HG03064 (cell line): Measurements from ENCODE around the gene KIF5A.
"Not testable (repeated sequence)": the region's sequence is repeated elsewhere in the genome, so short reads cannot be mapped to it uniquely, and the experiment has no call there.

Experiments
- ATAC-seq: cut with Tn5 transposase; IDR thresholded peaks from one replicate; pipeline ENCODE4 v1.9.1; 2021; ENCODE audit warnings: low read depth; ENCODE audit not compliant: unreplicated experiment

Gene KIF5A

GRCh38 chr12:57579677-57580465, 30.0 kb downstream of the KIF5A start:
- no peak for ATAC-seq

DNA sequence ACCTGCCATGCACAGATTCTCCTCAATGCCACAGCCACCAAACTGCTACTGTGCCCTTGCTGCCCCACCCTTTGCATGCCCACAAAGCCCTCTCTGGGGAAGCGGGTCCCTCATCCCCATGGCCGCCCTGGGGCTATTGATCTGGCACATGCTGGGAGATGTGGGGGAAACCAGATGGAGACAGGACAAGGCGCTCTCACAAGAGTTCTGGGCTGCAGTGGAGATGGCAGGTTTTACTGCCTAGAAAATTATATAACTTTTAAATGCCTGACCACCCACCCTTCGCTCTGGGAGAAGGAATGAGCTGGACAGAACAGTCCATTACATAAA, 30.6 kb downstream of the KIF5A start:
- no peak for ATAC-seq

DNA sequence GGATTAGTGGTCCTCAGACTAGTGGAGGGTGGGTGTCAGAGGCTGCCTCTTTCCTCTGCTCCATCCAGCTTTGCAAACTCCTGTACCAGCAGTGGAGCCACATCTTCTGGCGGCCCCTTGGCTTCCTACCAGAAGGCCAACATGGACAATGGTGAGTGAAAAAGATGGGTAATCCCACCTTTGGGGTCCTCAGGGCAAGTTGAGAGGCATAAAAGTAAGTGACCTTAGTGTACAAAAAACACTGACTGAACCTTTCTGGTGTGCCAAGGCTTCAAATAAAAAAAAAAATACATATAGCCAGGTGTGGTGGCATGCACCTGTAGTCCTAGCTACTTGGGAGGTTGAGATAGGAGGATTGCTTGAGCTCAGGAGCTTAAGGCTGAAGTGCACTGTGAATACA, 32.0 kb downstream of the KIF5A start:
- ATAC-seq = no peak

GRCh38 chr12:57582440-57582839, 32.6 kb downstream of the KIF5A start:
- ATAC-seq = no peak

GRCh38 chr12:57583008-57583831, 33.4 kb downstream of the KIF5A start:
- ATAC-seq = peak; percentile 90

DNA sequence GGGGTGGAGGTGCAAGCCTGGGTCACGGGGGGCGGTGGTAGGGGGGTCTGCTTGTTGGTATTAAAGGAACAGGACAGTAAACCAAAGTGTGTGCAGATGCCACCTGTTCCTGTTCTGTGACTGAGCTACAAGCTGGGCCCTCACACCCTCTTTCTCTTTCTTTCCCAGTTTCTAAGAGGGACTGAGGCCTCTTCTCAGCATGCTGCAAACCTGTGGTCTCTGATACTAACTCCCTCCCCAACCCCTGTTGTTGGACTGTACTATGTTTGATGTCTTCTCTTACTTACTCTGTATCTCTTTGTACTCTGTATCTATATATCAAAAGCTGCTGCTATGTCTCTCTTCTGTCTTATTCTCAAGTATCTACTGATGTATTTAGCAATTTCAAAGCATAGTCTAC, 34.2 kb downstream of the KIF5A start:
- ATAC-seq = no peak

DNA sequence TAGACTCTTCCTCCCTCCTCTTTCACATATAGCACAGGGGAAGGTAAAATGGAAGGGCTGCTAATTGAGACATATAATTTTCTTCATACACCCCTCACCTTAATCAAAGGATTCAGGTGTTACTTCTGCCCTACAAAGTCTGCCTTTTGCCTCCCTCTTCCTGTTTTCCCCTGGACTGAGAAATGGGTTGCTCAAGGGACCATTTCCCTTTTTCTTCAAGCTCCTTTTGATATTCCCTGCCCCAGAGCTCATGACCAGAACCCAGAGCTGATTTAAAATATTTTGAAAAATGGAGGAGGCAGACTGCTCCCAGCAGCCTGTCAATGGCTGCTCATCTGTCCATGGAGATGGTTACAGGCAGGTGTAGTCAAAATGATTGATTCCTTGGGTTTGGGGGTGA, 34.8 kb downstream of the KIF5A start:
- ATAC-seq = no peak

DNA sequence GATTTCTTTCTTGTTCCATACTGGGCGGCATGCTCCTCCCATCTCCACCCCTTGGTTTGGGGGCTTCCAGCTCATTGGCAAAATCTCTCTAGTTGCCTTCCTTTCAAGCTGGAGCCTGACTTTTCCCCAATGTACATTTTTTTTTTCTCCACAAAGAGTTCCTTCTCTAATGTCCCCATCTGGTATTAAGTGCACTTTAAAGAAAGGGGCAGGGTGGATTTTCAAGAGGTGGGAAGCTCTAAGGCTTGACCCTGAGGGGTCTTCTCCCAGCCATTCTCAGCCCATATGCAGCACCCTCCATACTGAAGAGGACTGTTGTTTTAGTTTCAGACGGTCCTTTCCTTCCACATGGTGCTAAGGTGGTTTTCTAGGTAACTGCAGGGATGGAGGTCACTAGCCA, 35.3 kb downstream of the KIF5A start:
- no peak for ATAC-seq

DNA sequence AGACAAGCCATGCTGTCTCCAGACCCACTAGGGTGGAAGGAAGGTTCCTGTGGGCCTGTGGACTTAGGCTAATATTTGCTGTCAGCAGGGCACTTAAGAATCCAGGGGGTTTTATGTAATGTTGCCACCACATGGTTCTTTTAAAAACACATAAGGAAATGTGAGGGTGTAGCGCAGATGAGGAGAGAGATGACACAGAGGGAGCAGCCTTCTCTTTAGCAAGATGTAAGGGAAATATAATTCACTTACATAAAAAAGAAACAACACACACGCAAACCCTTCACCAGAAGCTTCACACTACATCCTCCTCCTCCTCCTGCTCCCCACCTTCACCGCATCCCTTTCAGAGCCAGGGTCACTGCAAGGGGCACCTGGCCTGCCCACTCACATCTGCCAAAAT, 36.3 kb downstream of the KIF5A start:
- ATAC-seq = no peak

- ATAC-seq = no peak
These were observed 37.1 kb downstream of the KIF5A start for GRCh38 chr12:57586832-57587429.

DNA sequence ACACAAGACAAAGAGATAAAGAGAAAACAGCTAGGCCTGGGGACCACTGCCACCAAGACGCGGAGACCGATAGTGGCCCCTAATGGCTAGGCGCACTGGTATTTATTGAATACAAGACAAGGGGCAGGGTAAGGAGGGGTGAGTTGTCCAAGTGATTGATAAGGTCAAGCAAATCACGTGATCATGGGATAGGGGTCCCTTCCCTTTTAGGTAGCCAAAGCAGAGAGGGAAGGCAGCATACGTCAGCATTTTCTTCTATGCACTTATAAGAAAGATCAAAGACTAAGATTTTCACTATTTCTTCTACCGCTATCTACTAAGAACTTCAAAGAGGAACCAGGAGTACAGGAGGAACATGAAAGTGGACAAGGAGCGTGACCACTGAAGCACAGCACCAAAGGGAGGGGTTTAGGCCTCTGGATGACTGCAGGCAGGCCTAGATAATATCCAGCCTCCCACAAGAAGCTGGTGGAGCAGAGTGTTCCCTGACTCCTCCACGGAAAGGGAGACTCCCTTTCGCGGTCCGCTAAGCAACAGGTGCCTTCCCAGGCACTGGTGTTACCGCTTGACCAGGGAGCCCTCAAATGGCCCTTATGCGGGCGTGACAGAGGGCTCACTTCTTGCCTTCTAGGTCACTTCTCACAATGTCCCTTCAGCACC, 39.2 kb downstream of the KIF5A start:
- ATAC-seq = not testable (repeated sequence)

DNA sequence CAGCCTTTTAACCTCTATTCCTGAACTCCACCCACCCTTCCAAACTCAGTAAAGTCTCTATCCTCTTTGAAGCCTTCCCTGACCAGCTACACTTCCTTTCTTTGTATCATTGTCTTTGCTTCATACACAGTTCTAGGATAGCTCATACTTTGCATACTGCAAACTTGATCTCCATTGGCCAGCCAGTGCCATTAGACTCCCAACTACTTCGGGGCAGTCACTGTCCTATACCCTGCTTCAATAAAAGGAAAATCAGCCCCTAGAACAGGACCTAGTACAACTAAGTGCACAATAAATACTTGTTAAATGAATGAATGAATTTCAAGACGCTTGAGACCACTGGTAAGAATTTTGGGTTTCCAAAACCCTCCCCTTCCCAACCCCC, 40.6 kb downstream of the KIF5A start:
- ATAC-seq = no peak

DNA sequence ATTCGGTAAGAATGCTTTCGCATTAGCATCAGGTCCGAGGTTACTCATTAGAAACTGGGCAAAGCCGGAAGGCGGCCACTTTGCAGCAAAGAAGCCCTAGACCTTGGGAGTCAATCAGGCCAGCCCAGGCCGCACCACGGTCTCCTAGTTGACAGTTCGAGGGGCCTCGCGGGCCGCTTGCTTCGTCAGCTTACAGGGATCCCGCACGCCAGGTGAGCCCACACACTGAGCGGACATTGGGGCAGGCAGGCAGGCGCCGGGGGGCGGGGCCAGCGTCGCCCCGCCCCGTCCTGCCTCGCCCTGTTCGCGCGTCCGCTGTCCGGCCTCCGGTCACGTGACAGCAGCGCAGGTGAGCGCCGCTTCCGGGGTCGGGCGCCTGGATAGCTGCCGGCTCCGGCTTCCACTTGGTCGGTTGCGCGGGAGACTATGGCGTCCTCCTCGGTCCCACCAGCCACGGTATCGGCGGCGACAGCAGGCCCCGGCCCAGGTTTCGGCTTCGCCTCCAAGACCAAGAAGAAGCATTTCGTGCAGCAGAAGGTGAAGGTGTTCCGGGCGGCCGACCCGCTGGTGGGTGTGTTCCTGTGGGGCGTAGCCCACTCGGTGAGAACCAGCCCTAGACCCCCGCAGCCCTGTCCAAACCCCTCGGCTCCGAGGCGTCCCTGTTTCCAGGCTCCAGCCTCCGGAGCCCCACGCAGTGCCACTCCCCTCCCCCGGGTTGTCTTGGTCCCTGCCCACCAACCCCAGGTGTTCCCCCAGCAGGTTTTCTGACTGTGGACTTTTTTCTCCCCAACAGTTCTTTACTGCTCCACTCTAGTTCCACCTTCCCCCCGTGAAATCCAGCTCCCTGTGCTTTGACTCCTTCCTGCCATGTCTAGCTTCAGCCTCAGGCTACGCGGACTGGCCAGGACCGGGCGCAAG, 41.3 kb downstream of the KIF5A start, which contains the start of gene PIP4K2C:
TSS of gene PIP4K2C (plus strand) at position 329 of the 918 bp plus-strand sequence. CDS start at position 427, 98 bp downstream.
- peak; percentile 87 for ATAC-seq

GRCh38 chr12:57591782-57592325, 42.0 kb downstream of the KIF5A start:
- no peak for ATAC-seq

DNA sequence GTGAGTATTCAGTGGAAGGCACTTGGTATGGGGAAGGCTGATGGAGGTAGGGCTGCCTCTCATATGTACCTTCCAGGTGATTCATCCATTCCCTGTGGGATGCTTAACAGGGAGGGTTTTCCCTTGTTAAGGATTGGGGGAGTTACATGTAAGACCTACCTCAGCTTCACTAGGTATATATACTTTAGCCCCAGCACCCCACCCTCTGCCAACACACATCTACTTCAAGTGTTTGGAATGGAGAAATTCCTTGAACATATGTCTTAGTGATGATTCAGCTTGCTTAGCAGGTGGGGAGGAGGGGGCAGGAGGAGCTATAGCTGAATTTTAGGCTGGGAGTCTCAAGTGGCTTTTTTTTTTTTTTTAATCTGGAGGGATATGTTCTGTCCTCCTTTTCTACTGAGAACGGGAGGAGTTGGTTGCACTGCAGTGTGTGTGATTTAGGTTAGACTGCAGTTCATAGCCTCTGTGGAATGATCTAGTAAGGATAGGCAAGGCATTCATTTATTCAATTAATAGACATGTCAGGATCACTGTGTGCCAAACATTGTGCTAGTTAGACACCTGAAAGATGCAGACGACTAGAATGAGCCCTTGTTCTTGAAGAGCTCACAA, 42.8 kb downstream of the KIF5A start:
- no peak for ATAC-seq

DNA sequence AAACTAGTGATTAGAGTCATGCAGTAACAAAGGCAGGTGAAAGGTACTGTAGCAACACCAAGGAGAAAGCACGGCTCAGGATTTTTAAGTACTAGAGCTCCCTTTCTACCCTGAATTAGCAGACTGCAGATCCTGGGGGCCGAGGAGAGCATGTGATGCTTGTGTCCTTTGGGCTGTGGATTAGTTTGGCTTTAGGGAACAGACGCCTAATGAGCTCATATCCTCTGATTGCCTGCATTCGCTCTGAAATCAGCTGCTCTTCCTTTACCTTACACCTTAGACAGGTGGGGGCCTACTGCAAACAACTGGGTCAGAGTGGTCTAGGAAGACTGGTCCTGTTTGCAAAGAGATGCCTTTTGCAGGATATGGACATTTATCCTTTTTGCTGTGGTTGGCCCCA, 43.3 kb downstream of the KIF5A start:
- ATAC-seq = no peak

- no peak for ATAC-seq
These were observed 50.6 kb downstream of the KIF5A start for GRCh38 chr12:57600395-57600794.

DNA sequence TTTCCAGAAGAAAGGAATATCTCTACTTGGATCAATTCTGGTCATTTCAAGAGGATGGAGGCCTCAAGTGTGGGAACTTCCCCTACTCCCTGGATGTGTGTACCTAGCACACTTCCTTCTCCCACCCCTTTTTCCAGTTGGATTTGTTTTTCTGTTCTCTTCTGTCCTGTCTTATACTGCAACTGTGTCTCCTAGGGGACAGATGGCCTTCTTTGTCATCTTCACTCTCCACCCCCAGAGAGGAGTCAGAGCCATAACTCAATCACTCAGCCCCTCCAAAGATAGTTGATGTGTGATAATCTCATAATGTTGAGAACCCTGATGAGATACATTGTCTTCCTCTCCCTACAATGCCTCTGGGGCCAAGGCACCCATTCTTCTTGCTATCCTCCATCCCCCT, 52.7 kb downstream of the KIF5A start:
- no peak for ATAC-seq

- no peak for ATAC-seq
These were observed 53.5 kb downstream of the KIF5A start for GRCh38 chr12:57603324-57603723.
